GM23248 (cell line): Measurements from ENCODE around the gene ZNF174.

Source experiments
- EZH2 ChIP-seq: fragments of 200-600 bp; sonication (generic); IDR thresholded peaks from 2 replicates; pipeline ENCODE4 v1.6.1; 2018; ENCODE audit warnings: antibody characterized with exemption, mild to moderate bottlenecking; ENCODE audit not compliant: insufficient read depth, poor library complexity, severe bottlenecking
- EZH2phosphoT487 ChIP-seq: fragments of 200-600 bp; sonication (generic); IDR thresholded peaks from 2 replicates; pipeline ENCODE4 v1.6.1; 2018; ENCODE audit warnings: antibody characterized with exemption, moderate library complexity, mild to moderate bottlenecking, low read depth; ENCODE audit not compliant: insufficient read depth

DNA sequence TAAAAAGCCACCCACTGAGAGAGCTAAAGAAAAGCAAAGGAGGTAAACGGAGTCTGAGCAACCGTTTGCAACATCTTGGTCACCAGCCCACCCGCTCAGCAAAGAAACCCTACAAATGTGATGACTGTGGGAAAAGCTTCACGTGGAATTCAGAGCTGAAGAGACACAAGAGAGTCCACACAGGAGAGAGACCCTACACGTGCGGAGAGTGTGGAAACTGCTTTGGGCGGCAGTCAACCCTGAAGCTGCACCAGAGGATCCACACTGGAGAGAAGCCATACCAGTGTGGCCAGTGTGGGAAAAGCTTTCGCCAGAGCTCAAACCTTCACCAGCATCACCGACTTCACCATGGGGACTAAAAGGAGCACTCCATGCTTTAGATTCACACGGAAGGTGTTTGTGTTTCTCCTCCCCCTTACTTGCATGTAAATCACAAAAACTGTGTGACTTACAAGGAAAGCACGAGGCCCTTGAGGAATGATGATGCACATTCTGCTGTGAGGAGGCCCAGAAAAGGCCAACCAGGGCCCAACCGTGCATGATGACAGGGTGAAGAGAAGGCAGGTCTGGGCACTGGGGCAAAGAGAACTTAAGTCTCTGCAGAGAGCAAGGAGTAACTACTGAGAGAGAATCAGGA is 7.7 kb downstream of the ZNF174 start:
- no peak for TF ChIP-seq EZH2
- no peak for TF ChIP-seq EZH2phosphoT487
